NCI-H2227 (cell line): ENCODE measurements around the gene NTRK2.
A peak's percentile ranks its signal among the peaks of the same experiment; 100 is the strongest.
"Not testable (repeated sequence)": the region's sequence is repeated elsewhere in the genome, so short reads cannot be mapped to it uniquely, and the experiment has no call there.

Experiments used
- DNase-seq: peaks from one replicate; lab custom pipeline; 2025; ENCODE audit not compliant: unreplicated experiment; lab: John Stamatoyannopoulos, UW

The NTRK2 gene

GRCh38 chr9:84874596-84874995 lies 205.1 kb downstream of the NTRK2 start:
- DNase-seq: no peak

GRCh38 chr9:84875193-84875592 lies 205.7 kb downstream of the NTRK2 start:
- no peak for DNase-seq

- DNase-seq: no peak
Observed at GRCh38 chr9:84879631-84880030, 210.1 kb downstream of the NTRK2 start.

- no peak for DNase-seq
Observed at GRCh38 chr9:84880835-84881234, 211.3 kb downstream of the NTRK2 start.

- DNase-seq: no peak
Observed at GRCh38 chr9:84886866-84887265, 217.3 kb downstream of the NTRK2 start.

- DNase-seq: no peak
Observed at GRCh38 chr9:84891924-84892323, 222.4 kb downstream of the NTRK2 start.

GRCh38 chr9:84893419-84894128 lies 224.0 kb downstream of the NTRK2 start:
- DNase-seq: no peak

GRCh38 chr9:84894859-84895258 lies 225.3 kb downstream of the NTRK2 start:
- no peak for DNase-seq

- DNase-seq: no peak
Observed at GRCh38 chr9:84897362-84898094, 228.0 kb downstream of the NTRK2 start.

- DNase-seq: no peak
Observed at GRCh38 chr9:84898188-84898587, 228.7 kb downstream of the NTRK2 start.

- DNase-seq: not testable (repeated sequence)
Observed at GRCh38 chr9:84898618-84899017, 229.1 kb downstream of the NTRK2 start.

- no peak for DNase-seq
Observed at GRCh38 chr9:84899326-84899725, 229.8 kb downstream of the NTRK2 start.

- DNase-seq: no peak
Observed at GRCh38 chr9:84900421-84900820, 230.9 kb downstream of the NTRK2 start.

- no peak for DNase-seq
Observed at GRCh38 chr9:84903963-84904362, 234.4 kb downstream of the NTRK2 start.

GRCh38 chr9:84916769-84917168 lies 247.2 kb downstream of the NTRK2 start:
- DNase-seq: no peak

GRCh38 chr9:84917366-84918070 lies 248.0 kb downstream of the NTRK2 start:
- peak; percentile 69 for DNase-seq

- DNase-seq: peak; percentile 48
Observed at GRCh38 chr9:84919440-84919839, 249.9 kb downstream of the NTRK2 start.

GRCh38 chr9:84921175-84921574 lies 251.6 kb downstream of the NTRK2 start:
- no peak for DNase-seq

- no peak for DNase-seq
Observed at GRCh38 chr9:84922051-84922450, 252.5 kb downstream of the NTRK2 start.

- DNase-seq: no peak
Observed at GRCh38 chr9:84924266-84924665, 254.7 kb downstream of the NTRK2 start.

GRCh38 chr9:84925225-84925872 lies 255.8 kb downstream of the NTRK2 start:
- no peak for DNase-seq
